K562 (cell line): ENCODE measurements around the gene KCNN4. TPM values are rescaled to one million over a fixed set of nuclear protein-coding genes. Genes with fewer than 3 reads are reported as not detected.

Source experiments
- ATAC-seq: fragments of 200-7000 bp; cut with Tn5 transposase; 3 replicates; pipeline ENCODE4 v1.9.1; 2020; ENCODE audit warnings: moderate library complexity
- Bru-seq: library from RNA; stranded (reverse); fragments of 400-500 nt; gene quantifications from one replicate; lab custom pipeline; 2021; lab: Mats Ljungman, UMichigan
- BruChase-seq, 2 experiments: library from RNA; stranded (reverse); fragments of 400-500 nt; gene quantifications; one replicate each; lab custom pipeline; 2021; lab: Mats Ljungman, UMichigan
- BruUV-seq: library from RNA; stranded (reverse); fragments of 400-500 nt; replicated peaks from 2 replicates; lab custom pipeline; 2021; lab: Mats Ljungman, UMichigan
- CTCF ChIA-PET: fragments of 300-600 bp; formaldehyde crosslinking; extraction: SDS; loops from one replicate; lab custom pipeline; 2021; ENCODE audit warnings: low intra/inter-chr PET ratio; lab: Yijun Ruan, JAX
- POLR2A ChIA-PET: fragments of 300-600, 350-650 bp; sonication (Branson Sonifier 250); formaldehyde crosslinking; extraction: SDS; loops from one replicate; lab custom pipeline; 2021; ENCODE audit warnings: antibody characterized with exemption, inconsistent platforms; lab: Yijun Ruan, JAX
- DNase-seq, 4 experiments: peaks; one replicate each; pipeline versions ENCODE4 v3.0.0 to v3.0.0-alpha.2; 2011 to 2018; ENCODE audit warnings: low spot score in 3 of 4, mixed read lengths in 3 of 4; ENCODE audit errors: extremely low read depth in 1 of 4
- FAIRE-seq: peaks from 2 replicates; lab custom pipeline; 2011; peaks lifted over from hg19 to GRCh38; lab: Jason Lieb, UNC
- H2AFZ ChIP-seq: 2 replicates; pipeline ENCODE4 v1.6.0; 2011; ENCODE audit warnings: low read depth, low read length, control low read depth, inconsistent platforms
- H3K27ac ChIP-seq: fragments of 200-600 bp; 3 replicates; pipeline ENCODE4 v1.8.0; 2011; ENCODE audit warnings: low read depth, mild to moderate bottlenecking, control low read depth, inconsistent platforms, low read length, moderate library complexity, mixed read lengths; ENCODE audit errors: extremely low read depth
- H3K27me3 ChIP-seq, 2 experiments: fragments of 300-600 bp in 1 of 2; 2 replicates in 1 of 2; 3 replicates in 1 of 2; pipeline versions ENCODE4 v1.6.0 to v1.8.0; 2011; ENCODE audit warnings: inconsistent platforms in 2 of 2, low read length in 2 of 2, mild to moderate bottlenecking in 1 of 2, mixed read lengths in 1 of 2, moderate library complexity in 1 of 2; ENCODE audit not compliant: control insufficient read depth in 2 of 2, insufficient read depth in 2 of 2
- H3K36me3 ChIP-seq: fragments of 300-600 bp; 3 replicates; pipeline ENCODE4 v1.8.0; 2011; ENCODE audit warnings: mild to moderate bottlenecking, low read length, inconsistent platforms; ENCODE audit not compliant: control insufficient read depth, insufficient read depth
- H3K4me1 ChIP-seq, 2 experiments: fragments of 200-600 bp in 1 of 2; replicated peaks in 1 of 2; 2 replicates in 1 of 2; 3 replicates in 1 of 2; pipeline versions ENCODE4 v1.5.1 to v1.8.0; 2011; ENCODE audit warnings: inconsistent platforms in 2 of 2, low read length in 2 of 2, mild to moderate bottlenecking in 1 of 2, mixed read lengths in 1 of 2, moderate library complexity in 1 of 2; ENCODE audit not compliant: control insufficient read depth in 2 of 2, insufficient read depth in 2 of 2
- H3K4me2 ChIP-seq: 2 replicates; pipeline ENCODE4 v1.6.1; 2011; ENCODE audit warnings: low read length, control low read depth, inconsistent platforms, mixed read lengths; ENCODE audit not compliant: insufficient read depth
- H3K4me3 ChIP-seq: fragments of 200-600 bp; sonication (generic), shearing (Covaris generic); 2 replicates; pipeline ENCODE4 v1.5.1; 2016; ENCODE audit warnings: control low read depth, inconsistent platforms
- H3K79me2 ChIP-seq: fragments of 200-600 bp; 3 replicates; pipeline ENCODE4 v1.8.0; 2011; ENCODE audit warnings: low read length, inconsistent platforms; ENCODE audit not compliant: control insufficient read depth, insufficient read depth
- H3K9ac ChIP-seq, 2 experiments: 2 replicates each; pipeline versions ENCODE4 v1.6.0 to v1.6.1; 2011; ENCODE audit warnings: low read depth in 2 of 2, low read length in 2 of 2, control low read depth in 1 of 2, inconsistent platforms in 1 of 2, mild to moderate bottlenecking in 1 of 2, mixed read lengths in 1 of 2; ENCODE audit not compliant: insufficient read depth in 1 of 2
- H3K9me1 ChIP-seq: one replicate; pipeline ENCODE4 v1.6.0; 2011; ENCODE audit warnings: inconsistent platforms, mild to moderate bottlenecking, low read length, moderate library complexity; ENCODE audit not compliant: control insufficient read depth, insufficient read depth
- H3K9me3 ChIP-seq: replicated peaks from 2 replicates; pipeline ENCODE4 v1.5.1; 2011; ENCODE audit warnings: low read depth, low read length, inconsistent platforms; ENCODE audit not compliant: control insufficient read depth, insufficient read depth
- H4K20me1 ChIP-seq: replicated peaks from 2 replicates; pipeline ENCODE4 v1.6.1; 2011; ENCODE audit warnings: low read length, inconsistent platforms, mixed read lengths; ENCODE audit not compliant: control insufficient read depth, insufficient read depth
- HDAC1 ChIP-seq, 2 experiments: fragments of 450-650 bp; IDR thresholded peaks; 2 replicates each; pipeline ENCODE4 v1.6.1; 2016 to 2017; ENCODE audit warnings: inconsistent platforms in 1 of 2, mild to moderate bottlenecking in 1 of 2, moderate library complexity in 1 of 2
- MAFK ChIP-seq: IDR thresholded peaks from 2 replicates; pipeline ENCODE4 v1.6.1; 2011; ENCODE audit warnings: low read length, improper control_type of control experiment
- MYNN ChIP-seq, 2 experiments: sonication (generic); formaldehyde crosslinking in 1 of 2; IDR thresholded peaks; 2 replicates each; pipeline versions ENCODE4 v1.5.0 to v1.6.1; 2016 to 2020; ENCODE audit warnings: antibody characterized with exemption in 1 of 2, missing genetic modification reagents in 1 of 2
- PHF8 ChIP-seq: fragments of 200-600 bp; sonication (generic); IDR thresholded peaks from 2 replicates; pipeline ENCODE4 v1.6.1; 2012; ENCODE audit warnings: mixed run types, mild to moderate bottlenecking, inconsistent platforms, low read length, moderate library complexity, borderline replicate concordance
- PTBP1 ChIP-seq: fragments of 200-400 bp; formaldehyde crosslinking; IDR thresholded peaks from 2 replicates; pipeline ENCODE4 v1.6.1; 2017; ENCODE audit warnings: low read depth, low read length
- SIN3A ChIP-seq, 2 experiments: fragments of 150-350 bp in 1 of 2; IDR thresholded peaks; 2 replicates each; pipeline ENCODE4 v1.6.1; 2011 to 2016; ENCODE audit warnings: borderline replicate concordance in 2 of 2, low read depth in 2 of 2, low read length in 2 of 2, mild to moderate bottlenecking in 2 of 2, moderate library complexity in 2 of 2; ENCODE audit not compliant: control insufficient read depth in 1 of 2
- SMARCA5 ChIP-seq: fragments of 450-650 bp; IDR thresholded peaks from 2 replicates; pipeline ENCODE4 v1.6.1; 2016
- ZNF165 ChIP-seq: fragments of 250-450 bp; sonication (Bioruptor Pico); IDR thresholded peaks from 2 replicates; pipeline ENCODE4 v1.4.0; 2020; ENCODE audit warnings: borderline replicate concordance
- ZNF695 ChIP-seq: fragments of 450-650 bp; formaldehyde crosslinking; IDR thresholded peaks from 2 replicates; pipeline ENCODE4 v1.4.0; 2020; ENCODE audit warnings: mild to moderate bottlenecking, moderate library complexity
- ZNF75A ChIP-seq: fragments of 450-650 bp; formaldehyde crosslinking; IDR thresholded peaks from 2 replicates; pipeline ENCODE4 v1.4.0; 2020; ENCODE audit warnings: mild to moderate bottlenecking
- WGBS: fragments of 100-300 bp; shearing (Covaris generic); methylation state at CpG from one replicate; pipeline ENCODE4 v1.1.6; 2016; ENCODE audit warnings: low coverage, mixed read lengths; ENCODE audit not compliant: insufficient coverage; ENCODE audit errors: missing lambda C conversion rate; 5-methylcytosine and 5-hydroxymethylcytosine counted together
- in situ Hi-C: fragments of 300-500 bp; cut with MboI; formaldehyde crosslinking; loops from 4 replicates; pipeline ENCODE4 v1.15.0; 2018; ENCODE audit warnings: inconsistent platforms, mixed read lengths
- intact Hi-C: fragments of 100-400 bp; cut with micrococcal nuclease; formaldehyde crosslinking; loops from 2 replicates; pipeline ENCODE4 v1.14.2; 2022
- long read RNA-seq, 3 experiments: library from polyadenylated mRNA in 2 of 3; library from RNA in 1 of 3; unstranded in 2 of 3; stranded (forward) in 1 of 3; transcript quantifications; one replicate each; pipeline ENCODE4 v2.0.0, GENCODE V29; 2019 to 2022
- polyA minus RNA-seq, 3 experiments: library from RNA; depleted of rRNA, polyadenylated mRNA; stranded (reverse); fragments of >200 nt; gene quantifications; 2 replicates each; pipeline ENCODE4 v1.2.3, GENCODE V29; 2011
- polyA plus RNA-seq, 8 experiments: library from polyadenylated mRNA; depleted of rRNA in 4 of 8; stranded (reverse) in 5 of 8; unstranded in 3 of 8; fragments of >200 nt; fragmentation: Nextera tagmentation in 2 of 8; fragmentation: Illumina TruSeq in 1 of 8; extraction: Ambion mirVana in 2 of 8; extraction: Trizol in 1 of 8; gene quantifications; 2 replicates each; pipeline versions ENCODE4 v1.2.1 to v1.2.3, GENCODE V29; 2011 to 2014; ENCODE audit warnings: inconsistent platforms in 1 of 8, missing spikeins in 1 of 8
- total RNA-seq, 7 experiments: library from RNA; depleted of rRNA in 6 of 7; stranded (reverse); fragments of >200 nt in 6 of 7; fragmentation: Illumina TruSeq in 2 of 7; extraction: Trizol in 2 of 7; gene quantifications; 2 replicates each; pipeline versions ENCODE4 v1.2.1 to v1.2.3, GENCODE V29; 2011 to 2021; ENCODE audit warnings: low replicate concordance in 1 of 7
- TF ChIP-seq, protein P1 (sequence below): fragments of 200-800 bp; sonication (Bioruptor generic); IDR thresholded peaks from 2 replicates; pipeline ENCODE4 v1.6.1; 2017; ENCODE audit warnings: missing genetic modification characterization, missing compliant biosample characterization
- TF ChIP-seq, protein P2 (sequence below), 2 experiments: fragments of 450-650 bp; conservative IDR thresholded peaks; 2 replicates each; pipeline ENCODE4 v1.6.1; 2017; ENCODE audit warnings: mild to moderate bottlenecking in 2 of 2, moderate library complexity in 2 of 2

Gene KCNN4
- total RNA-seq (2011; cell fraction: chromatin; rRNA removed; ENCODE audit: low replicate concordance), result 29.9 and 77.4 TPM in 2 replicates
- total RNA-seq (2011; cell fraction: nucleolus; rRNA removed), result 79.4 and 80.4 TPM in 2 replicates
- total RNA-seq (2011; cell fraction: nucleoplasm; rRNA removed), result 61.0 and 61.7 TPM in 2 replicates
- total RNA-seq (2014; rRNA removed) (31.8 and 32.1 TPM in 2 replicates), total RNA-seq (2014; rRNA removed; fragmentation: Illumina TruSeq; extraction: Trizol) (9.2 and 10.7 TPM in 2 replicates), total RNA-seq (2015; rRNA removed; fragmentation: Illumina TruSeq; extraction: Trizol) (18.6 and 19.5 TPM in 2 replicates), total RNA-seq (2021) (26.6 and 28.6 TPM in 2 replicates), polyA plus RNA-seq (2011; rRNA removed) (29.4 and 33.9 TPM in 2 replicates), polyA plus RNA-seq (2014; fragmentation: Illumina TruSeq; extraction: Trizol) (22.6 and 25.9 TPM in 2 replicates), polyA plus RNA-seq (2014; fragmentation: Nextera tagmentation; extraction: Ambion mirVana) (1 to 10 TPM in 1 of 2 experiments, under 1 TPM in 1; 0.53 to 2.0 TPM), polyA plus RNA-seq (2014; rRNA removed) (37.6 and 37.7 TPM in 2 replicates), polyA minus RNA-seq (2011; rRNA and poly(A)+ RNA removed) (18.4 and 22.7 TPM in 2 replicates), Bru-seq, nascent RNA (percentile 68 among the genes with signal in this experiment), BruChase-seq, experiment 1, labeled RNA remaining after a 2-hour chase (percentile 58 among the genes with signal in this experiment), BruChase-seq, experiment 2, labeled RNA remaining after a 6-hour chase (percentile 60 among the genes with signal in this experiment)
- polyA plus RNA-seq (2011; cell fraction: cytosol; rRNA removed), result 40.2 and 61.3 TPM in 2 replicates
- 111 and 177 TPM in 2 replicates for polyA plus RNA-seq (2011; cell fraction: nucleus; rRNA removed)
- polyA plus RNA-seq (2012), result 16.4 and 18.7 TPM in 2 replicates
- 16.1 and 22.7 TPM in 2 replicates for polyA minus RNA-seq (2011; cell fraction: cytosol; rRNA and poly(A)+ RNA removed)
- 26.3 and 27.8 TPM in 2 replicates for polyA minus RNA-seq (2011; cell fraction: nucleus; rRNA and poly(A)+ RNA removed)
- long read RNA-seq, experiment 1, transcript KCNN4-211 (9 exons, 1,956 nt), result major isoform, 27 of 53 reads
- long read RNA-seq, experiment 1, partial matches to known transcripts, result 13 of 53 reads
- long read RNA-seq, experiment 1, other reads (novel, unspliced or antisense), result 10 of 53 reads
- long read RNA-seq, experiment 2, transcript KCNN4-211 (9 exons, 1,956 nt), result major isoform, 16 of 38 reads
- long read RNA-seq, experiment 2, partial matches to known transcripts, result 7 of 38 reads
- long read RNA-seq, experiment 2, other reads (novel, unspliced or antisense), result 13 of 38 reads
- long read RNA-seq, experiment 3, transcript KCNN4-211 (9 exons, 1,956 nt), result major isoform, 9 of 16 reads
- long read RNA-seq, experiment 3, partial matches to known transcripts, result 3 of 16 reads
- long read RNA-seq, experiment 3, other reads (novel, unspliced or antisense), result 3 of 16 reads

DNA sequence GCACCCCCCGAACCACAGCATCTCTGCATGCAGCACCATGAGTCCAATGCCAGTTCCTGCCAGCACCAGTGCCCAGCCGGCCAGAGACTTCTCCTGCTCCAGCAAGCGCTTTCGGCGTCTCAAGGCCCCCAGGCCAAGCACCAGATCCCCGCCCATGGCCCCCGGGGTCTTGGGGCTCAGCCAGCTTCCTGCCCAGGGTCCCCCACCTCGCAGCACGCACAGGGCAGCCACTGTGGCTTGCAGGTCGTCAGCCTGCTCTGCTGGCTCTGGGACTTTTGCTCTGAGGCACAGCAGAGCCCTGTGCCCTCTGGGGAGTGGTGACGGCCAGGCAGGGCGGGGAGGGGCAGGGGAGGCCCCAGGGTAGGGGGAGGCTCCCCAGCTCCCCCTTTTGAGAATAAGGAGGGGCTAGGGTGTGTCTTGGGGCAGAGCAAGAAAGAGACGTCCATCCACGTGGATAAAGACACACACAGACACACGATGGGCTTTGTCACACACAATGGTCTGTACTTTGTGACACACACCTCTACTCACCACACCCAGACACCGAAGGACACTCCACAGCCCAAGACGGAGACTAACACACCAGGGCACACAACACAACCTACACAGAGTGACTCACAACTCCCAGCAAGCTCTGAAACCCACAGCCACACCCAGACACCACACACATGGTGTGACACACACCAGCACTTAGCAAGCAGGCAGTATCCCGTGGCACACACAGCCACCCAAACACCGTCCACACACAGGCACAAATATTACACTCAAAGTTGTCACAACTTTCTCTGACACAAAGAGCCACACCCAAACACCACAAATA is at the start of gene KCNN4:
Gene KCNN4 (minus strand): TSS at position 268 of the 820 bp plus-strand sequence. CDS start 112 bp downstream, at position 156.
- ATAC-seq (peak; percentile 1; the same call in 1 of the 3 replicates), DNase-seq (peak; percentile 65 to 78 (median 72)), FAIRE-seq (peak; percentile 63)
- H3K4me2 ChIP-seq, result peak within 1 kb of the TSS; percentile 72
- H3K4me1 ChIP-seq, result peaks cover 79 to 92% of the 10 kb centered on the region in 2 experiments
- H3K36me3 ChIP-seq, result no peaks in the 10 kb centered on the region
- POLR2A ChIA-PET, result interaction anchor here (0.5 to 1.3 kb wide), 2 partner anchors 11 to 17 kb away, joined by 3 read pairs; no protein-coding TSS in a partner anchor
- no peaks in the 10 kb centered on the region for H3K9me1 ChIP-seq
- H4K20me1 ChIP-seq, result no peaks in the 10 kb centered on the region
- WGBS, result 28% methylated on average over 15 of the region's 19 CpGs
- peak within 1 kb of the TSS; percentile 47 for H3K4me3 ChIP-seq
- peaks cover 62% of the 10 kb centered on the region for H3K79me2 ChIP-seq
- in situ Hi-C loops, result loop anchor here (5.0 kb wide), 1 partner anchor 34 kb away; no protein-coding TSS in a partner anchor
- peak within 1 kb of the TSS; percentile 65 to 93 for H3K9ac ChIP-seq
- peak within 1 kb of the TSS; percentile 83 for H2AFZ ChIP-seq
- peak within 1 kb of the TSS; percentile 83 for H3K27ac ChIP-seq
- intact Hi-C loops, result no loop called here
- CTCF ChIA-PET, result no interaction called here
- no peaks in the 10 kb centered on the region for H3K9me3 ChIP-seq
- H3K27me3 ChIP-seq, result no peaks in the 10 kb centered on the region
- BruUV-seq, result no TSS peak
- TF ChIP-seq, protein P1, sequence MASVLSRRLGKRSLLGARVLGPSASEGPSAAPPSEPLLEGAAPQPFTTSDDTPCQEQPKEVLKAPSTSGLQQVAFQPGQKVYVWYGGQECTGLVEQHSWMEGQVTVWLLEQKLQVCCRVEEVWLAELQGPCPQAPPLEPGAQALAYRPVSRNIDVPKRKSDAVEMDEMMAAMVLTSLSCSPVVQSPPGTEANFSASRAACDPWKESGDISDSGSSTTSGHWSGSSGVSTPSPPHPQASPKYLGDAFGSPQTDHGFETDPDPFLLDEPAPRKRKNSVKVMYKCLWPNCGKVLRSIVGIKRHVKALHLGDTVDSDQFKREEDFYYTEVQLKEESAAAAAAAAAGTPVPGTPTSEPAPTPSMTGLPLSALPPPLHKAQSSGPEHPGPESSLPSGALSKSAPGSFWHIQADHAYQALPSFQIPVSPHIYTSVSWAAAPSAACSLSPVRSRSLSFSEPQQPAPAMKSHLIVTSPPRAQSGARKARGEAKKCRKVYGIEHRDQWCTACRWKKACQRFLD (CRISPR knock-in tag), result no peak
- TF ChIP-seq MAFK, result no peak
- 0 out of 2 replicates have a peak, but pooled peaks have one; percentile 50 for TF ChIP-seq MYNN (IDR thresholded peaks at IDR 0.05)
- TF ChIP-seq MYNN (CRISPR knock-in tag; IDR thresholded peaks at IDR 0.05), result no peak
- TF ChIP-seq, protein P2, sequence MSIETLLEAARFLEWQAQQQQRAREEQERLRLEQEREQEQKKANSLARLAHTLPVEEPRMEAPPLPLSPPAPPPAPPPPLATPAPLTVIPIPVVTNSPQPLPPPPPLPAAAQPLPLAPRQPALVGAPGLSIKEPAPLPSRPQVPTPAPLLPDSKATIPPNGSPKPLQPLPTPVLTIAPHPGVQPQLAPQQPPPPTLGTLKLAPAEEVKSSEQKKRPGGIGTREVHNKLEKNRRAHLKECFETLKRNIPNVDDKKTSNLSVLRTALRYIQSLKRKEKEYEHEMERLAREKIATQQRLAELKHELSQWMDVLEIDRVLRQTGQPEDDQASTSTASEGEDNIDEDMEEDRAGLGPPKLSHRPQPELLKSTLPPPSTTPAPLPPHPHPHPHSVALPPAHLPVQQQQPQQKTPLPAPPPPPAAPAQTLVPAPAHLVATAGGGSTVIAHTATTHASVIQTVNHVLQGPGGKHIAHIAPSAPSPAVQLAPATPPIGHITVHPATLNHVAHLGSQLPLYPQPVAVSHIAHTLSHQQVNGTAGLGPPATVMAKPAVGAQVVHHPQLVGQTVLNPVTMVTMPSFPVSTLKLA (conservative IDR thresholded peaks at IDR 0.05), result peak; percentile 65 to 80; a peak in 3 of 4 replicates
- peak; percentile 23; the same call in 1 of the 2 replicates for TF ChIP-seq PHF8
- peak in 1 of 2 experiments; percentile 64; a peak in 2 of 4 replicates for TF ChIP-seq HDAC1 (IDR thresholded peaks at IDR 0.05)
- TF ChIP-seq ZNF695 (CRISPR knock-in tag), result no peak
- TF ChIP-seq PTBP1, result no peak
- TF ChIP-seq SMARCA5, result no peak
- no peak for TF ChIP-seq ZNF75A (CRISPR knock-in tag)
- peak in 1 of 2 experiments; percentile 14; a peak in 1 of 4 replicates for TF ChIP-seq SIN3A (IDR thresholded peaks at IDR 0.05; ENCODE audit: borderline replicate concordance in 2 of 2, control insufficient read depth in 1 of 2, low read depth in 2 of 2, low read length in 2 of 2)
- no peak for TF ChIP-seq ZNF165 (CRISPR knock-in tag)
